K562 (cell line): ENCODE results near the gene MXD3. TPM values are rescaled to one million over a fixed set of nuclear protein-coding genes. Genes with fewer than 3 reads are reported as not detected.
A peak's percentile ranks its signal among the peaks of the same experiment; 100 is the strongest.

Experiments used
- BRF1 ChIP-seq: IDR thresholded peaks from 3 replicates; pipeline ENCODE4 v1.6.1; 2011; ENCODE audit warnings: borderline replicate concordance, mild to moderate bottlenecking; ENCODE audit not compliant: insufficient read length; ENCODE audit errors: extremely low read depth
- ETV5 ChIP-seq: sonication (generic); formaldehyde crosslinking; IDR thresholded peaks from 2 replicates; pipeline ENCODE4 v1.4.0; 2020; ENCODE audit warnings: low read depth, mild to moderate bottlenecking, missing genetic modification reagents
- HDAC6 ChIP-seq: IDR thresholded peaks from 2 replicates; pipeline ENCODE4 v1.6.1; 2012; ENCODE audit warnings: low read depth, mild to moderate bottlenecking, control low read depth, inconsistent platforms, low read length, moderate library complexity
- MTF1 ChIP-seq: fragments of 250-450 bp; sonication (Bioruptor Pico); IDR thresholded peaks from 2 replicates; pipeline ENCODE4 v1.9.0; 2021; ENCODE audit warnings: moderate library complexity, mild to moderate bottlenecking, inconsistent platforms, borderline replicate concordance
- TAF7 ChIP-seq: fragments of 450-650 bp; IDR thresholded peaks from 2 replicates; pipeline ENCODE4 v1.6.1; 2016; ENCODE audit warnings: missing genetic modification characterization, missing compliant biosample characterization
- ZNF165 ChIP-seq: fragments of 250-450 bp; sonication (Bioruptor Pico); IDR thresholded peaks from 2 replicates; pipeline ENCODE4 v1.4.0; 2020; ENCODE audit warnings: borderline replicate concordance
- ZNF3 ChIP-seq: fragments of 250-450 bp; sonication (Bioruptor Pico); IDR thresholded peaks from 2 replicates; pipeline ENCODE4 v1.5.0; 2021; ENCODE audit warnings: mild to moderate bottlenecking, moderate library complexity
- polyA plus RNA-seq, 8 experiments: library from polyadenylated mRNA; depleted of rRNA in 4 of 8; stranded (reverse) in 5 of 8; unstranded in 3 of 8; fragments of >200 nt; fragmentation: Nextera tagmentation in 2 of 8; fragmentation: Illumina TruSeq in 1 of 8; extraction: Ambion mirVana in 2 of 8; extraction: Trizol in 1 of 8; gene quantifications; 2 replicates each; pipeline versions ENCODE4 v1.2.1 to v1.2.3, GENCODE V29; 2011 to 2014; ENCODE audit warnings: inconsistent platforms in 1 of 8, missing spikeins in 1 of 8
- total RNA-seq, 7 experiments: library from RNA; depleted of rRNA in 6 of 7; stranded (reverse); fragments of >200 nt in 6 of 7; fragmentation: Illumina TruSeq in 2 of 7; extraction: Trizol in 2 of 7; gene quantifications; 2 replicates each; pipeline versions ENCODE4 v1.2.1 to v1.2.3, GENCODE V29; 2011 to 2021; ENCODE audit warnings: low replicate concordance in 1 of 7
- TF ChIP-seq, protein P1 (sequence below): fragments of 450-650 bp; IDR thresholded peaks from 2 replicates; pipeline ENCODE4 v1.6.1; 2016; ENCODE audit warnings: low read depth
- TF ChIP-seq, protein P2 (sequence below), 2 experiments: fragments of 450-650 bp; conservative IDR thresholded peaks; 2 replicates each; pipeline ENCODE4 v1.6.1; 2017; ENCODE audit warnings: mild to moderate bottlenecking in 2 of 2, moderate library complexity in 2 of 2
- TF ChIP-seq, protein P3 (sequence below): fragments of 450-650 bp; formaldehyde crosslinking; IDR thresholded peaks from 2 replicates; pipeline ENCODE4 v1.4.0; 2022; ENCODE audit warnings: missing genetic modification characterization

MXD3 gene
- total and polyA plus RNA-seq, 9 of the 15 experiments (the other 6 are each of a cell fraction or from before 2014, with no cell fraction given), result 0.28 to 24.8 (median 4.5) TPM

DNA sequence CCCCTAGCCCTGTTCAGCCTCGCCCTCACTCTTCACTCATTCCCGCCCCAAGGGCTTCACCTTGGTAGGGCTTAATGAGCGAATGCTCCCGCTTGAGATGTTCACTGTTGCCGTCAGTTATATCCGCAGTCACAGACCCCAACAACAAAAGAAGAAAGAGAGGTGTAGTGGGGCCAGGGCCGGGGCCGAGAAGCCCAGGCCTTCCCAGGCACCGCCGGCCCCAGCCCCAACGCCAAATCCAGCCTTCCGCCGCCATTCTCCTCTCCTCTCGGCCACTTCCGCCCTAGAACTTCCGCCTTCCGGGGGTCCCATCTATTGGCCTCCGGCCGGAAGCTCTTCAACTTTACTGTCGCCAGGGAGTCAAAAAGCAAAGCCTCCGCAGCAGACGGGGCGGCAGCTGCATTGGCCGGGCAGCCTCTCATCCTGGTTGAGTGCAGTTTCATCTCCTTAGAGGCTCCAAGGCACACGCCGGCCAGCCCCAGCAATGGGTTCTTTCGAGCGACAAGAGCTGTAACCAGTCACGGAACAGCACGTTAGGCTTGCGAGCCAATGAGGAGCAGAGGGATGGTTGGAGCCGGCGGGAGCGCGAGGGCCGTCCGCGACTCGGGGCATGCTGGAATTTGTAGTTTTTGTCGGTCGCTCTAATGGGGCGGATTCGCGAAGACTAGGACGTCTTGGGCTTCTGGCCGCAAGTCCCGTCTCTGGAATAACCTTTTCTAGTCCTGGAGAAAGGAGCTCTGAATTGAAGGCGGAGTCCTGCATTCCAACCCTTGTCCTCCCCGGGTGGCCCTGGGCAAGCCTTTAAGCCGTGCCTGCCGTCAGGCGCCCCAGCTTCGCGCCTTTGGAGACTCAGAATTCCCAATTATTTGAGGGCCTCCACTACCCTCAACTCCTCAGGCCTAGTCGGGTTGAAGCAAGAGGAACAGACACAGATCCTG lies 40.0 kb upstream of the MXD3 start, which contains the start of gene LMAN2 (continued):
- TF ChIP-seq, protein P1, sequence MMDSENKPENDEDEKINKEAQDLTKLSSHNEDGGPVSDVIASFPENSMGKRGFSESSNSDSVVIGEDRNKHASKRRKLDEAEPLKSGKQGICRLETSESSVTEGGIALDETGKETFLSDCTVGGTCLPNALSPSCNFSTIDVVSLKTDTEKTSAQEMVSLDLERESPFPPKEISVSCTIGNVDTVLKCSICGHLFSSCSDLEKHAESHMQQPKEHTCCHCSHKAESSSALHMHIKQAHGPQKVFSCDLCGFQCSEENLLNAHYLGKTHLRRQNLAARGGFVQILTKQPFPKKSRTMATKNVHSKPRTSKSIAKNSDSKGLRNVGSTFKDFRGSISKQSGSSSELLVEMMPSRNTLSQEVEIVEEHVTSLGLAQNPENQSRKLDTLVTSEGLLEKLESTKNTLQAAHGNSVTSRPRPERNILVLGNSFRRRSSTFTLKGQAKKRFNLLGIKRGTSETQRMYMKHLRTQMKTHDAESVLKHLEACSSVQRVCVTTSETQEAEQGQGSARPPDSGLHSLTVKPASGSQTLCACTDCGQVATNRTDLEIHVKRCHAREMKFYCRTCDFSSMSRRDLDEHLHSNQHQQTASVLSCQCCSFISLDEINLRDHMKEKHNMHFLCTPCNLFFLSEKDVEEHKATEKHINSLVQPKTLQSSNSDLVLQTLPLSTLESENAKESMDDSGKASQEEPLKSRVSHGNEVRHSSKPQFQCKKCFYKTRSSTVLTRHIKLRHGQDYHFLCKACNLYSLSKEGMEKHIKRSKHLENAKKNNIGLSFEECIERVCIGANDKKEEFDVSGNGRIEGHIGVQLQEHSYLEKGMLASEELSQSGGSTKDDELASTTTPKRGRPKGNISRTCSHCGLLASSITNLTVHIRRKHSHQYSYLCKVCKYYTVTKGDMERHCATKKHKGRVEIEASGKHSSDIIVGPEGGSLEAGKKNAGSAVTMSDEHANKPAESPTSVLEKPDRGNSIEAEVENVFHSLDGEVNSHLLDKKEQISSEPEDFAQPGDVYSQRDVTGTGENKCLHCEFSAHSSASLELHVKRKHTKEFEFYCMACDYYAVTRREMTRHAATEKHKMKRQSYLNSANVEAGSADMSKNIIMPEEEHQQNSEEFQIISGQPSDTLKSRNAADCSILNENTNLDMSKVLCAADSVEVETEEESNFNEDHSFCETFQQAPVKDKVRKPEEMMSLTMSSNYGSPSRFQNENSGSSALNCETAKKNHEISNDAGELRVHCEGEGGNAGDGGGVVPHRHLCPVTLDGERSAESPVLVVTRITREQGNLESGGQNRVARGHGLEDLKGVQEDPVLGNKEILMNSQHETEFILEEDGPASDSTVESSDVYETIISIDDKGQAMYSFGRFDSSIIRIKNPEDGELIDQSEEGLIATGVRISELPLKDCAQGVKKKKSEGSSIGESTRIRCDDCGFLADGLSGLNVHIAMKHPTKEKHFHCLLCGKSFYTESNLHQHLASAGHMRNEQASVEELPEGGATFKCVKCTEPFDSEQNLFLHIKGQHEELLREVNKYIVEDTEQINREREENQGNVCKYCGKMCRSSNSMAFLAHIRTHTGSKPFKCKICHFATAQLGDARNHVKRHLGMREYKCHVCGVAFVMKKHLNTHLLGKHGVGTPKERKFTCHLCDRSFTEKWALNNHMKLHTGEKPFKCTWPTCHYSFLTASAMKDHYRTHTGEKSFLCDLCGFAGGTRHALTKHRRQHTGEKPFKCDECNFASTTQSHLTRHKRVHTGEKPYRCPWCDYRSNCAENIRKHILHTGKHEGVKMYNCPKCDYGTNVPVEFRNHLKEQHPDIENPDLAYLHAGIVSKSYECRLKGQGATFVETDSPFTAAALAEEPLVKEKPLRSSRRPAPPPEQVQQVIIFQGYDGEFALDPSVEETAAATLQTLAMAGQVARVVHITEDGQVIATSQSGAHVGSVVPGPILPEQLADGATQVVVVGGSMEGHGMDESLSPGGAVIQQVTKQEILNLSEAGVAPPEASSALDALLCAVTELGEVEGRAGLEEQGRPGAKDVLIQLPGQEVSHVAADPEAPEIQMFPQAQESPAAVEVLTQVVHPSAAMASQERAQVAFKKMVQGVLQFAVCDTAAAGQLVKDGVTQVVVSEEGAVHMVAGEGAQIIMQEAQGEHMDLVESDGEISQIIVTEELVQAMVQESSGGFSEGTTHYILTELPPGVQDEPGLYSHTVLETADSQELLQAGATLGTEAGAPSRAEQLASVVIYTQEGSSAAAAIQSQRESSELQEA, result no peak
- TF ChIP-seq ZNF3 (CRISPR knock-in tag), result no peak
- no peak for TF ChIP-seq BRF1
- TF ChIP-seq, protein P2, sequence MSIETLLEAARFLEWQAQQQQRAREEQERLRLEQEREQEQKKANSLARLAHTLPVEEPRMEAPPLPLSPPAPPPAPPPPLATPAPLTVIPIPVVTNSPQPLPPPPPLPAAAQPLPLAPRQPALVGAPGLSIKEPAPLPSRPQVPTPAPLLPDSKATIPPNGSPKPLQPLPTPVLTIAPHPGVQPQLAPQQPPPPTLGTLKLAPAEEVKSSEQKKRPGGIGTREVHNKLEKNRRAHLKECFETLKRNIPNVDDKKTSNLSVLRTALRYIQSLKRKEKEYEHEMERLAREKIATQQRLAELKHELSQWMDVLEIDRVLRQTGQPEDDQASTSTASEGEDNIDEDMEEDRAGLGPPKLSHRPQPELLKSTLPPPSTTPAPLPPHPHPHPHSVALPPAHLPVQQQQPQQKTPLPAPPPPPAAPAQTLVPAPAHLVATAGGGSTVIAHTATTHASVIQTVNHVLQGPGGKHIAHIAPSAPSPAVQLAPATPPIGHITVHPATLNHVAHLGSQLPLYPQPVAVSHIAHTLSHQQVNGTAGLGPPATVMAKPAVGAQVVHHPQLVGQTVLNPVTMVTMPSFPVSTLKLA (conservative IDR thresholded peaks at IDR 0.05), result peak; percentile 87 to 93
- peak; percentile 90 for TF ChIP-seq TAF7 (tag)
- no peak for TF ChIP-seq MTF1 (CRISPR knock-in tag)
- TF ChIP-seq, protein P3, sequence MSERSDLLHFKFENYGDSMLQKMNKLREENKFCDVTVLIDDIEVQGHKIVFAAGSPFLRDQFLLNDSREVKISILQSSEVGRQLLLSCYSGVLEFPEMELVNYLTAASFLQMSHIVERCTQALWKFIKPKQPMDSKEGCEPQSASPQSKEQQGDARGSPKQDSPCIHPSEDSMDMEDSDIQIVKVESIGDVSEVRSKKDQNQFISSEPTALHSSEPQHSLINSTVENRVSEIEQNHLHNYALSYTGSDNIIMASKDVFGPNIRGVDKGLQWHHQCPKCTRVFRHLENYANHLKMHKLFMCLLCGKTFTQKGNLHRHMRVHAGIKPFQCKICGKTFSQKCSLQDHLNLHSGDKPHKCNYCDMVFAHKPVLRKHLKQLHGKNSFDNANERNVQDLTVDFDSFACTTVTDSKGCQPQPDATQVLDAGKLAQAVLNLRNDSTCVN (CRISPR knock-in tag), result peak; percentile 61; the same call in 1 of the 2 replicates
- peak; percentile 71 for TF ChIP-seq ETV5 (CRISPR knock-in tag)
- TF ChIP-seq HDAC6, result no peak
- TF ChIP-seq ZNF165 (CRISPR knock-in tag), result 0 out of 2 replicates have a peak, but pooled peaks have one; percentile 31
